GM12878 (cell line): ENCODE results near the gene KRTAP22-1.

Source experiments
- BRCA1 ChIP-seq: IDR thresholded peaks from 2 replicates; pipeline ENCODE4 v1.6.1; 2011; ENCODE audit warnings: low read depth, low read length, improper control_type of control experiment
- GABPA ChIP-seq: IDR thresholded peaks from 2 replicates; pipeline ENCODE4 v1.6.1; 2014; ENCODE audit warnings: antibody characterized with exemption, low read depth, mild to moderate bottlenecking, inconsistent platforms
- IKZF1 ChIP-seq: fragments of 450-650 bp; conservative IDR thresholded peaks from 2 replicates; pipeline ENCODE4 v1.6.1; 2017; ENCODE audit warnings: antibody characterized with exemption, mild to moderate bottlenecking
- JUNB ChIP-seq: IDR thresholded peaks from 2 replicates; pipeline ENCODE4 v1.6.1; 2016; ENCODE audit warnings: antibody characterized with exemption, mild to moderate bottlenecking
- MAX ChIP-seq: IDR thresholded peaks from 2 replicates; pipeline ENCODE4 v1.6.1; 2012; ENCODE audit warnings: low read depth, low read length, improper control_type of control experiment
- MYB ChIP-seq: fragments of 150-350 bp; IDR thresholded peaks from 2 replicates; pipeline ENCODE4 v1.6.1; 2014; ENCODE audit warnings: mild to moderate bottlenecking, low read depth, low read length, borderline replicate concordance
- NFXL1 ChIP-seq: fragments of 450-650 bp; IDR thresholded peaks from 2 replicates; pipeline ENCODE4 v1.6.1; 2017; ENCODE audit warnings: antibody characterized with exemption, mild to moderate bottlenecking, borderline replicate concordance
- POLR2A ChIP-seq: IDR thresholded peaks from 2 replicates; pipeline ENCODE4 v1.6.1; 2011; ENCODE audit warnings: low read depth, mild to moderate bottlenecking, low read length
- YBX1 ChIP-seq: fragments of 450-650 bp; IDR thresholded peaks from 2 replicates; pipeline ENCODE4 v1.6.1; 2016; ENCODE audit warnings: antibody characterized with exemption
- ZBTB33 ChIP-seq: fragments of 450-650 bp; IDR thresholded peaks from 2 replicates; pipeline ENCODE4 v1.6.1; 2017; ENCODE audit warnings: mild to moderate bottlenecking
- TF ChIP-seq, protein P1 (sequence below), 3 experiments: IDR thresholded peaks in 2 of 3; conservative IDR thresholded peaks in 1 of 3; 2 replicates each; pipeline ENCODE4 v1.5.1; 2011; ENCODE audit warnings: low read depth in 3 of 3, low read length in 3 of 3, mild to moderate bottlenecking in 3 of 3, control low read depth in 2 of 3, moderate library complexity in 2 of 3, inconsistent platforms in 1 of 3, mixed read lengths in 1 of 3; ENCODE audit not compliant: control insufficient read depth in 2 of 3, insufficient read depth in 1 of 3; ENCODE audit errors: extremely low read depth in 1 of 3

DNA sequence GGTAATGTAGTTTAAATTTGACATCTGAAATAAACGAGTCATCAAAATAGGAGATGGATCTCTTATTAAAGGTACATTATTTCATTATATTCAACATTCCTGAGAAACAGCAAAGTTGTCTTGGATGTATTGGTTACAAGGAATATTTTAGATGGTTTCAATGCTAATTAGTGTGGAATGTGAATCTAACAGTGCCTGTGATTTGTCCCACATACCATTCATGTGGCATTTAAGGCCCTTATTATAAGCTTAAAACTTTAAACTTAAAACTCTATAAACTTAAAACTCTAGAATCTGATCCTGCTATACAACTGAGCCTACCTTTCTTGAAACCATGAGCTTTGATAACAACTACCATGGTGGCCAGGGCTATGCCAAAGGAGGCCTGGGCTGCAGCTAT lies at the start of gene KRTAP22-1:
- TF ChIP-seq MAX (no peak), POLR2A (no peak), ZBTB33 (no peak), MYB (no peak), GABPA (no peak), BRCA1 (no peak), NFXL1 (no peak), JUNB (no peak), IKZF1 (no peak), YBX1 (no peak)
- TF ChIP-seq, protein P1, sequence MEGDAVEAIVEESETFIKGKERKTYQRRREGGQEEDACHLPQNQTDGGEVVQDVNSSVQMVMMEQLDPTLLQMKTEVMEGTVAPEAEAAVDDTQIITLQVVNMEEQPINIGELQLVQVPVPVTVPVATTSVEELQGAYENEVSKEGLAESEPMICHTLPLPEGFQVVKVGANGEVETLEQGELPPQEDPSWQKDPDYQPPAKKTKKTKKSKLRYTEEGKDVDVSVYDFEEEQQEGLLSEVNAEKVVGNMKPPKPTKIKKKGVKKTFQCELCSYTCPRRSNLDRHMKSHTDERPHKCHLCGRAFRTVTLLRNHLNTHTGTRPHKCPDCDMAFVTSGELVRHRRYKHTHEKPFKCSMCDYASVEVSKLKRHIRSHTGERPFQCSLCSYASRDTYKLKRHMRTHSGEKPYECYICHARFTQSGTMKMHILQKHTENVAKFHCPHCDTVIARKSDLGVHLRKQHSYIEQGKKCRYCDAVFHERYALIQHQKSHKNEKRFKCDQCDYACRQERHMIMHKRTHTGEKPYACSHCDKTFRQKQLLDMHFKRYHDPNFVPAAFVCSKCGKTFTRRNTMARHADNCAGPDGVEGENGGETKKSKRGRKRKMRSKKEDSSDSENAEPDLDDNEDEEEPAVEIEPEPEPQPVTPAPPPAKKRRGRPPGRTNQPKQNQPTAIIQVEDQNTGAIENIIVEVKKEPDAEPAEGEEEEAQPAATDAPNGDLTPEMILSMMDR (IDR thresholded peaks at IDR 0.05 in 2 of 3, conservative IDR thresholded peaks at IDR 0.05 in 1 of 3; ENCODE audit: control insufficient read depth in 2 of 3, extremely low read depth in 1 of 3, insufficient read depth in 1 of 3, low read depth in 3 of 3, low read length in 3 of 3), result no peak
